Measurements from ENCODE around the gene SH3PXD2A.
"Not testable (repeated sequence)": the region's sequence is repeated elsewhere in the genome, so short reads cannot be mapped to it uniquely, and the experiment has no call there.

The SH3PXD2A gene

GRCh38 chr10:103732339-103733044, 122.9 kb downstream of the SH3PXD2A start:
- no peak for TF ChIP-seq CTCF (conservative IDR thresholded peaks at IDR 0.05)
- TF ChIP-seq ZFX (IDR thresholded peaks at IDR 0.05), result no peak
- H3K27ac ChIP-seq, result no peak overlapping the region

- no peak overlapping the region for H3K27ac ChIP-seq
- TF ChIP-seq CTCF (conservative IDR thresholded peaks at IDR 0.05) (no peak), ZFX (IDR thresholded peaks at IDR 0.05) (no peak)
These were observed 123.6 kb downstream of the SH3PXD2A start for GRCh38 chr10:103731609-103732270.

GRCh38 chr10:103731026-103731425, 124.3 kb downstream of the SH3PXD2A start:
- H3K27ac ChIP-seq, result not testable (repeated sequence)

GRCh38 chr10:103729851-103730250, 125.5 kb downstream of the SH3PXD2A start:
- no peak overlapping the region for H3K27ac ChIP-seq
- TF ChIP-seq CTCF (conservative IDR thresholded peaks at IDR 0.05), result no peak
- no peak for TF ChIP-seq ZFX (IDR thresholded peaks at IDR 0.05)

- H3K27ac ChIP-seq, result no peak overlapping the region
- TF ChIP-seq CTCF (conservative IDR thresholded peaks at IDR 0.05) (no peak), ZFX (IDR thresholded peaks at IDR 0.05) (no peak)
These were observed 127.2 kb downstream of the SH3PXD2A start for GRCh38 chr10:103727991-103728689.

GRCh38 chr10:103727546-103727963, 127.8 kb downstream of the SH3PXD2A start:
- H3K27ac ChIP-seq, result no peak overlapping the region

GRCh38 chr10:103726637-103727036, 128.7 kb downstream of the SH3PXD2A start:
- H3K27ac ChIP-seq, result no peak overlapping the region
- TF ChIP-seq CTCF (conservative IDR thresholded peaks at IDR 0.05) (no peak), ZFX (IDR thresholded peaks at IDR 0.05) (no peak)

More at GRCh38 chr10:103727546-103727963, 127.8 kb downstream of the SH3PXD2A start:
- no peak for TF ChIP-seq ZFX (IDR thresholded peaks at IDR 0.05)
- TF ChIP-seq CTCF (conservative IDR thresholded peaks at IDR 0.05), result no peak

Data from C4-2B (cell line).